ENCODE data around the gene CHRM1. TPM values are rescaled to one million over a fixed set of nuclear protein-coding genes. Genes with fewer than 3 reads are reported as not detected.

The CHRM1 gene
- polyA plus RNA-seq, 2 of the 4 experiments (the other 2 are of a cell fraction): not detected

GRCh38 chr11:62908468-62909072 is 12.6 kb downstream of the CHRM1 start:
- TF ChIP-seq RNF2 (IDR thresholded peaks at IDR 0.05; ENCODE audit: borderline replicate concordance, low read depth) (no peak), KDM1A (IDR thresholded peaks at IDR 0.05; ENCODE audit: low read depth) (no peak), PHF8 (IDR thresholded peaks at IDR 0.05; ENCODE audit: borderline replicate concordance, low read depth) (no peak), FOSL2 (IDR thresholded peaks at IDR 0.05) (no peak), FOSL2 (CRISPR knock-in tag; IDR thresholded peaks at IDR 0.05) (no peak), CBX2 (IDR thresholded peaks at IDR 0.05; ENCODE audit: borderline replicate concordance, low read depth) (no peak), POLR2A (IDR thresholded peaks at IDR 0.05; ENCODE audit: low read length) (no peak), HOXB5 (CRISPR knock-in tag; IDR thresholded peaks at IDR 0.05) (no peak), KDM5A (IDR thresholded peaks at IDR 0.05) (no peak), RCOR1 (IDR thresholded peaks at IDR 0.05; ENCODE audit: low read depth, low read length) (no peak), MAZ (IDR thresholded peaks at IDR 0.05; ENCODE audit: borderline replicate concordance, low read depth, low read length) (no peak), FOSB (CRISPR knock-in tag; IDR thresholded peaks at IDR 0.05) (no peak), NR3C1 (IDR thresholded peaks at IDR 0.05) (no peak), ESRRA (IDR thresholded peaks at IDR 0.05; ENCODE audit: borderline replicate concordance, low read length) (no peak), ZNF302 (CRISPR knock-in tag; IDR thresholded peaks at IDR 0.05) (no peak), RAD21 (conservative IDR thresholded peaks at IDR 0.05 in 1 of 2, IDR thresholded peaks at IDR 0.05 in 1 of 2) (no peak), JUNB (IDR thresholded peaks at IDR 0.05) (no peak), BHLHE40 (IDR thresholded peaks at IDR 0.05; ENCODE audit: low read depth, low read length) (no peak), TFCP2L1 (CRISPR knock-in tag; IDR thresholded peaks at IDR 0.05) (no peak), ZC3H11A (IDR thresholded peaks at IDR 0.05) (no peak), SREBF2 (IDR thresholded peaks at IDR 0.05) (no peak)
- Histone ChIP-seq H3K9me3 (no peaks in the 10 kb centered on the region), H3K4me2 (no peak overlapping the region), H3K4me1 (0 out of 3 replicates have a peak, but pooled peaks cover 3% of the 10 kb centered on the region), H3K27ac (no peak overlapping the region), H3K4me3 (no peak overlapping the region)
- 55% methylated on average over 7 of the region's 9 CpGs for WGBS (ENCODE audit: missing lambda C conversion rate)
- DNase-seq (ENCODE audit: low read depth in 1 of 2, low spot score in 1 of 2) (no peak), ATAC-seq (no peak), FAIRE-seq (no peak)
- CTCF ChIA-PET: interaction anchor here (0.6 to 21.0 kb wide), 8 partner anchors 11 to 270 kb away, joined by 3 to 461 read pairs (median 4); partner anchors contain the start of gene CHRM1
- POLR2A ChIA-PET: no interaction called here

GRCh38 chr11:62905927-62906531 is 15.1 kb downstream of the CHRM1 start:
- H3K4me2 ChIP-seq: peak overlapping the region; percentile 40; the same call in 1 of the 3 replicates
- TF ChIP-seq FOXS1 (CRISPR knock-in tag; IDR thresholded peaks at IDR 0.05): no peak
- TF ChIP-seq POLR2AphosphoS2 (conservative IDR thresholded peaks at IDR 0.05; ENCODE audit: low read length): no peak
- no peak for TF ChIP-seq PHF8 (IDR thresholded peaks at IDR 0.05; ENCODE audit: borderline replicate concordance, low read depth)
- no peak for TF ChIP-seq RFX5 (IDR thresholded peaks at IDR 0.05)
- no peak for TF ChIP-seq EHMT2 (IDR thresholded peaks at IDR 0.05; ENCODE audit: low read depth)
- TF ChIP-seq EP300 (IDR thresholded peaks at IDR 0.05): no peak
- TF ChIP-seq TFCP2L1 (CRISPR knock-in tag; IDR thresholded peaks at IDR 0.05): no peak
- TF ChIP-seq SMC3 (IDR thresholded peaks at IDR 0.05): peak; percentile 85
- TF ChIP-seq CBX2 (IDR thresholded peaks at IDR 0.05; ENCODE audit: borderline replicate concordance, low read depth): no peak
- TF ChIP-seq MAFK (IDR thresholded peaks at IDR 0.05; ENCODE audit: partially characterized antibody): no peak
- no peak for TF ChIP-seq ELK1 (IDR thresholded peaks at IDR 0.05; ENCODE audit: low read depth, low read length)
- no peak for TF ChIP-seq BCL3 (IDR thresholded peaks at IDR 0.05)
- no peak for TF ChIP-seq TP53 (CRISPR knock-in tag; IDR thresholded peaks at IDR 0.05)
- TF ChIP-seq KDM1A (IDR thresholded peaks at IDR 0.05; ENCODE audit: low read depth): no peak
- peak; percentile 94 for TF ChIP-seq CTCF (IDR thresholded peaks at IDR 0.05)
- no peak for TF ChIP-seq USF2 (IDR thresholded peaks at IDR 0.05)
- no peak for TF ChIP-seq MAZ (IDR thresholded peaks at IDR 0.05; ENCODE audit: borderline replicate concordance, low read depth, low read length)
- no peak for TF ChIP-seq ZC3H11A (IDR thresholded peaks at IDR 0.05)
- TF ChIP-seq JUN (IDR thresholded peaks at IDR 0.05): no peak

More at GRCh38 chr11:62905927-62906531, 15.1 kb downstream of the CHRM1 start:
- FAIRE-seq: peak; percentile 88
- peak; percentile 80 to 90 for ATAC-seq
- CTCF ChIA-PET: interaction anchor here (0.5 to 21.0 kb wide), 59 partner anchors 11 to 1127 kb away, joined by 3 to 461 read pairs (median 5); partner anchors contain the start of genes CHRM1, SLC22A8 and ZBTB3
- WGBS (ENCODE audit: missing lambda C conversion rate): 11% methylated on average over 14 of the region's 14 CpGs
- POLR2A ChIA-PET: no interaction called here
- H3K9me3 ChIP-seq: no peaks in the 10 kb centered on the region
- no peak overlapping the region for H3K27ac ChIP-seq
- H3K4me3 ChIP-seq: no peak overlapping the region
- peak; percentile 84 to 87 for DNase-seq (ENCODE audit: low read depth in 1 of 2, low spot score in 1 of 2)
- H3K4me1 ChIP-seq: 0 out of 3 replicates have a peak, but pooled peaks cover 3% of the 10 kb centered on the region
